HEK293 (cell line): ENCODE data around the gene TNFAIP8.

Experiments
- CTCF ChIA-PET: fragments of 350-600 bp; formaldehyde crosslinking; extraction: SDS; loops from one replicate; lab custom pipeline; 2021; ENCODE audit warnings: antibody characterized with exemption; lab: Yijun Ruan, JAX
- POLR2A ChIA-PET: fragments of 300-600 bp; formaldehyde crosslinking; extraction: SDS; loops from one replicate; lab custom pipeline; 2020; ENCODE audit warnings: antibody characterized with exemption, inconsistent platforms; lab: Yijun Ruan, JAX
- H3K27ac ChIP-seq: fragments of 200-500 bp; sonication (Bioruptor generic); 2 replicates; pipeline ENCODE4 v1.5.1; 2014; ENCODE audit warnings: low read depth, low read length, control low read depth, inconsistent platforms; ENCODE audit errors: extremely low read depth
- H3K36me3 ChIP-seq, 2 experiments: fragments of 200-500 bp in 1 of 2; sonication (Bioruptor generic) in 1 of 2; 1 replicate in 1 of 2; 2 replicates in 1 of 2; pipeline ENCODE4 v1.5.1; 2014 to 2017; ENCODE audit warnings: inconsistent platforms in 2 of 2, low read length in 2 of 2; ENCODE audit not compliant: control insufficient read depth in 2 of 2, insufficient read depth in 1 of 2
- H3K4me1 ChIP-seq: fragments of 200-500 bp; sonication (Bioruptor generic); 2 replicates; pipeline ENCODE4 v1.5.1; 2014; ENCODE audit warnings: mild to moderate bottlenecking, low read length, inconsistent platforms; ENCODE audit not compliant: control insufficient read depth, insufficient read depth
- H3K4me3 ChIP-seq: 2 replicates; pipeline ENCODE4 v1.5.1; 2011; ENCODE audit warnings: low read depth, mild to moderate bottlenecking, control low read depth, low read length, moderate library complexity
- H3K9me3 ChIP-seq: fragments of 200-500 bp; sonication (Bioruptor generic); 2 replicates; pipeline ENCODE4 v1.5.1; 2014; ENCODE audit warnings: low read depth, low read length, inconsistent platforms; ENCODE audit not compliant: control insufficient read depth, insufficient read depth
- BCL11B ChIP-seq: fragments of 450-650 bp; formaldehyde crosslinking; IDR thresholded peaks from 2 replicates; pipeline ENCODE4 v1.5.1; 2016; ENCODE audit warnings: low read depth, missing biosample characterization, missing genetic modification characterization
- GFI1B ChIP-seq: fragments of 450-650 bp; formaldehyde crosslinking; IDR thresholded peaks from 2 replicates; pipeline ENCODE4 v1.5.1; 2016; ENCODE audit warnings: missing biosample characterization, missing genetic modification characterization
- ZBTB21 ChIP-seq: fragments of 450-650 bp; formaldehyde crosslinking; IDR thresholded peaks from 2 replicates; pipeline ENCODE4 v1.5.1; 2017; ENCODE audit warnings: missing biosample characterization, missing genetic modification characterization
- ZNF121 ChIP-seq: fragments of 450-650 bp; formaldehyde crosslinking; IDR thresholded peaks from 2 replicates; pipeline ENCODE4 v1.5.1; 2016; ENCODE audit warnings: missing biosample characterization, missing genetic modification characterization
- ZNF132 ChIP-seq: fragments of 450-650 bp; formaldehyde crosslinking; IDR thresholded peaks from 2 replicates; pipeline ENCODE4 v1.5.1; 2017; ENCODE audit warnings: missing biosample characterization, missing genetic modification characterization, borderline replicate concordance
- ZNF202 ChIP-seq: fragments of 450-650 bp; formaldehyde crosslinking; IDR thresholded peaks from 2 replicates; pipeline ENCODE4 v1.5.1; 2016; ENCODE audit warnings: missing biosample characterization, missing genetic modification characterization, borderline replicate concordance
- ZNF292 ChIP-seq: fragments of 450-650 bp; formaldehyde crosslinking; IDR thresholded peaks from 2 replicates; pipeline ENCODE4 v1.5.1; 2016; ENCODE audit warnings: low read depth, missing biosample characterization, missing genetic modification characterization, borderline replicate concordance
- ZNF335 ChIP-seq: fragments of 450-650 bp; formaldehyde crosslinking; conservative IDR thresholded peaks from 2 replicates; pipeline ENCODE4 v1.5.1; 2016; ENCODE audit warnings: missing biosample characterization, missing genetic modification characterization
- ZNF366 ChIP-seq: fragments of 450-650 bp; formaldehyde crosslinking; conservative IDR thresholded peaks from 2 replicates; pipeline ENCODE4 v1.5.1; 2016; ENCODE audit warnings: missing biosample characterization, missing genetic modification characterization
- ZNF426 ChIP-seq: fragments of 450-650 bp; formaldehyde crosslinking; IDR thresholded peaks from 2 replicates; pipeline ENCODE4 v1.5.1; 2017; ENCODE audit warnings: missing biosample characterization, missing genetic modification characterization, mild to moderate bottlenecking, inconsistent platforms, moderate library complexity
- ZNF555 ChIP-seq: fragments of 450-650 bp; formaldehyde crosslinking; conservative IDR thresholded peaks from 2 replicates; pipeline ENCODE4 v1.5.1; 2017; ENCODE audit warnings: missing biosample characterization, mild to moderate bottlenecking, missing genetic modification characterization, inconsistent platforms
- ZNF560 ChIP-seq: fragments of 450-650 bp; formaldehyde crosslinking; IDR thresholded peaks from 2 replicates; pipeline ENCODE4 v1.5.1; 2017; ENCODE audit warnings: missing biosample characterization, missing genetic modification characterization, borderline replicate concordance
- ZNF561 ChIP-seq: fragments of 450-650 bp; IDR thresholded peaks from 2 replicates; pipeline ENCODE4 v1.5.1; 2018; ENCODE audit warnings: missing biosample characterization, missing genetic modification characterization, borderline replicate concordance
- ZNF571 ChIP-seq: fragments of 450-650 bp; formaldehyde crosslinking; IDR thresholded peaks from 2 replicates; pipeline ENCODE4 v1.5.0; 2017; ENCODE audit warnings: missing biosample characterization, missing genetic modification characterization
- ZNF629 ChIP-seq: fragments of 450-650 bp; formaldehyde crosslinking; IDR thresholded peaks from 2 replicates; pipeline ENCODE4 v1.5.1; 2017; ENCODE audit warnings: missing biosample characterization, missing genetic modification characterization
- TF ChIP-seq, protein P1 (sequence below): fragments of 450-650 bp; formaldehyde crosslinking; IDR thresholded peaks from 2 replicates; pipeline ENCODE4 v1.5.1; 2017; ENCODE audit warnings: missing biosample characterization, missing genetic modification characterization

The TNFAIP8 gene

GRCh38 chr5:119332978-119333401, 22.8 kb upstream of the TNFAIP8 start:
- H3K27ac ChIP-seq, result no peak overlapping the region
- no peaks in the 10 kb centered on the region for H3K9me3 ChIP-seq
- ChIA-PET POLR2A (no interaction called here), CTCF (interaction anchor here (2.1 kb wide), 1 partner anchor 345 kb away, joined by 6 read pairs; the partner anchor contains the start of gene DTWD2)
- no peaks in the 10 kb centered on the region for H3K36me3 ChIP-seq
- H3K4me3 ChIP-seq, result no peak overlapping the region
- TF ChIP-seq ZNF366 (tag by site-specific recombination) (no peak), ZNF629 (no peak), ZNF560 (tag by site-specific recombination) (no peak), ZNF335 (tag by site-specific recombination) (0 out of 2 replicates have a peak, but pooled peaks have one; percentile 38), ZBTB21 (tag by site-specific recombination) (no peak), ZNF292 (tag by site-specific recombination) (no peak)
- peaks cover 15% of the 10 kb centered on the region for H3K4me1 ChIP-seq

- Histone ChIP-seq H3K4me3 (no peak overlapping the region), H3K27ac (no peak overlapping the region), H3K4me1 (peaks cover 11% of the 10 kb centered on the region), H3K36me3 (no peaks in the 10 kb centered on the region), H3K9me3 (no peaks in the 10 kb centered on the region)
- CTCF ChIA-PET, result interaction anchor here (0.6 to 2.1 kb wide), 2 partner anchors 281 to 345 kb away, joined by 4 to 6 read pairs; partner anchors contain the start of gene DTWD2
- peak; percentile 61; the same call in 1 of the 2 replicates for TF ChIP-seq GFI1B (tag by site-specific recombination)
- TF ChIP-seq ZNF555 (tag by site-specific recombination), result no peak
- POLR2A ChIA-PET, result interaction anchor here (0.6 kb wide), 2 partner anchors 31 to 402 kb away, joined by 3 to 4 read pairs; no protein-coding TSS in a partner anchor
These were observed 22.4 kb upstream of the TNFAIP8 start for GRCh38 chr5:119333421-119333851.

DNA sequence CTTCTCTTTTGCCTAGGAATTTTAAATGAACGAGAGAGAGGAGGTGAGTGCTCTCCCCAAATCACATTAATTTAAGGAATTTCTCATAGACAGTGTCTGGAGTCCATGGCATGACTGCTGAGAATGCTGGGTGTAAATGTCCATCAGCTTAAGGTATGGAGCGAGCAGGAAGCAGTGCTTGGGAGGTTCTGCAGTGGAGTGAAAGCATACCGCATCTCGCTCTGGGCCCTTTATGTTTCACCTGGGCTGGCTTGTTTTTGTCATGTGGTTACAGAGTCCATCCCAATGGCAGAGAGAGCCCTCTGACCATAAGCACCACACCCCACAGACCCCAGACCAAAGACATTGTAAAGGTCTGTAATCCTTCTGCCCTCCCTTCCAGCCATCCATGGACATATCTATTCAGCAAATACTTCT, 20.6 kb upstream of the TNFAIP8 start:
- H3K4me3 ChIP-seq, result no peak overlapping the region
- peaks cover 14% of the 10 kb centered on the region for H3K4me1 ChIP-seq
- no peak overlapping the region for H3K27ac ChIP-seq
- no peaks in the 10 kb centered on the region for H3K36me3 ChIP-seq
- ChIA-PET CTCF (interaction anchor here (0.6 to 1.8 kb wide), 10 partner anchors 12 to 491 kb away, joined by 3 to 11 read pairs (median 4); no protein-coding TSS in a partner anchor), POLR2A (interaction anchor here (0.7 kb wide), 1 partner anchor 31 kb away, joined by 3 read pairs; no protein-coding TSS in a partner anchor)
- no peak for TF ChIP-seq ZNF426 (tag by site-specific recombination)
- TF ChIP-seq ZNF561 (tag by site-specific recombination), result no peak
- TF ChIP-seq ZNF132 (tag by site-specific recombination), result no peak
- TF ChIP-seq, protein P1, sequence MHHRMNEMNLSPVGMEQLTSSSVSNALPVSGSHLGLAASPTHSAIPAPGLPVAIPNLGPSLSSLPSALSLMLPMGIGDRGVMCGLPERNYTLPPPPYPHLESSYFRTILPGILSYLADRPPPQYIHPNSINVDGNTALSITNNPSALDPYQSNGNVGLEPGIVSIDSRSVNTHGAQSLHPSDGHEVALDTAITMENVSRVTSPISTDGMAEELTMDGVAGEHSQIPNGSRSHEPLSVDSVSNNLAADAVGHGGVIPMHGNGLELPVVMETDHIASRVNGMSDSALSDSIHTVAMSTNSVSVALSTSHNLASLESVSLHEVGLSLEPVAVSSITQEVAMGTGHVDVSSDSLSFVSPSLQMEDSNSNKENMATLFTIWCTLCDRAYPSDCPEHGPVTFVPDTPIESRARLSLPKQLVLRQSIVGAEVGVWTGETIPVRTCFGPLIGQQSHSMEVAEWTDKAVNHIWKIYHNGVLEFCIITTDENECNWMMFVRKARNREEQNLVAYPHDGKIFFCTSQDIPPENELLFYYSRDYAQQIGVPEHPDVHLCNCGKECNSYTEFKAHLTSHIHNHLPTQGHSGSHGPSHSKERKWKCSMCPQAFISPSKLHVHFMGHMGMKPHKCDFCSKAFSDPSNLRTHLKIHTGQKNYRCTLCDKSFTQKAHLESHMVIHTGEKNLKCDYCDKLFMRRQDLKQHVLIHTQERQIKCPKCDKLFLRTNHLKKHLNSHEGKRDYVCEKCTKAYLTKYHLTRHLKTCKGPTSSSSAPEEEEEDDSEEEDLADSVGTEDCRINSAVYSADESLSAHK, result no peak
- TF ChIP-seq ZNF202 (tag by site-specific recombination), result no peak
- TF ChIP-seq ZNF571, result no peak
- TF ChIP-seq ZNF121, result no peak
- H3K9me3 ChIP-seq, result no peaks in the 10 kb centered on the region

DNA sequence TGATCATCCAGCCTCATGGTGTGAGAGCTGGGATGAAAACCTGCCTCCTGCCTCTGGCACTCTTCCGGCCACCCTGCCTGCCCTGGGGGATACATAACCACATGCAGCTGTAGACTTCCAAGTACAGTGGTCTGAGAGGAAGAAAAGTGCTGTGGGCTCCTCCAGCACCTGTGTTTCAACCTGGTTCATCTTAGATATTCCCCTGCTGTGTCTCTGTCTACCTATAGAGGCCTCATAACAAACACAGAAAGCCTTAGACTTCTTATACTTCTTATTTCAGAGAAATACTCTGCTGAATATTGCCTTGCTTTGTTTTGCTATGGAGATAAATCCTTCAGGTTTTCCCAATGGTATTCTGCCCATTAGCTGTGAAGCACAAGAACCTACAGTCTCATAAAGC, 19.6 kb upstream of the TNFAIP8 start:
- TF ChIP-seq BCL11B, result no peak
- TF ChIP-seq ZNF335 (tag by site-specific recombination), result 0 out of 2 replicates have a peak, but pooled peaks have one; percentile 32
- no peaks in the 10 kb centered on the region for H3K36me3 ChIP-seq
- peak overlapping the region; percentile 4; the same call in 1 of the 2 replicates for H3K27ac ChIP-seq
- ChIA-PET CTCF (interaction anchor here (0.9 to 3.6 kb wide), 8 partner anchors 10 to 348 kb away, joined by 3 to 21 read pairs (median 3); partner anchors contain the start of gene DTWD2), POLR2A (no interaction called here)
- peaks cover 14% of the 10 kb centered on the region for H3K4me1 ChIP-seq
- no peak overlapping the region for H3K4me3 ChIP-seq
- no peaks in the 10 kb centered on the region for H3K9me3 ChIP-seq
